Sigmoid colon (tissue), 7 donors: Measurements from ENCODE around the gene PPARD. TPM values are rescaled to one million over a fixed set of nuclear protein-coding genes. Genes with fewer than 3 reads are reported as not detected.

Experiments used
- DNase-seq: peaks from one replicate; pipeline ENCODE4 v3.0.0-alpha.2; 2019
- H3K27ac ChIP-seq, 4 donors: fragments of 200-600 bp; sonication (generic); one replicate each; pipeline ENCODE4 v1.5.1; 2016 to 2019; ENCODE audit warnings: mild to moderate bottlenecking in 1 of 4
- H3K27me3 ChIP-seq, 3 donors: fragments of 200-600 bp; sonication (generic); one replicate each; pipeline ENCODE4 v1.5.1; 2019; ENCODE audit warnings: mild to moderate bottlenecking in 1 of 3
- H3K36me3 ChIP-seq, 4 donors: fragments of 200-600 bp; sonication (generic); one replicate each; pipeline ENCODE4 v1.5.1; 2016 to 2019
- H3K4me1 ChIP-seq, 4 donors: fragments of 200-600 bp; sonication (generic); one replicate each; pipeline ENCODE4 v1.5.1; 2017 to 2019
- H3K4me3 ChIP-seq, 4 donors: fragments of 200-600 bp; sonication (generic); one replicate each; pipeline ENCODE4 v1.5.1; 2017 to 2019; ENCODE audit warnings: mild to moderate bottlenecking in 2 of 4, moderate library complexity in 1 of 4
- H3K9me3 ChIP-seq, 4 donors: fragments of 200-600 bp in 3 of 4; sonication (generic) in 3 of 4; one replicate each; pipeline versions ENCODE4 v1.5.1 to v1.6.1; 2013 to 2019
- CTCF ChIP-seq, 4 experiments: fragments of 450-650 bp in 3 of 4; fragments of 200-600 bp in 1 of 4; IDR thresholded peaks; one replicate each; pipeline ENCODE4 v1.5.1; 2016 to 2019; ENCODE audit warnings: antibody characterized with exemption in 4 of 4, mild to moderate bottlenecking in 3 of 4, moderate library complexity in 2 of 4
- EP300 ChIP-seq, 4 donors: sonication (generic); formaldehyde crosslinking; IDR thresholded peaks; one replicate each; pipeline ENCODE4 v1.6.1; 2017; ENCODE audit warnings: antibody characterized with exemption in 4 of 4
- POLR2A ChIP-seq, 2 donors: fragments of 450-650 bp; IDR thresholded peaks; one replicate each; pipeline ENCODE4 v1.6.1; 2016; ENCODE audit warnings: antibody characterized with exemption in 2 of 2, mild to moderate bottlenecking in 2 of 2, moderate library complexity in 2 of 2
- POLR2AphosphoS5 ChIP-seq, 4 donors: sonication (generic); formaldehyde crosslinking; IDR thresholded peaks; one replicate each; pipeline ENCODE4 v1.6.1; 2017; ENCODE audit warnings: antibody characterized with exemption in 4 of 4
- WGBS, 2 donors: extraction: QIAGEN DNeasy Blood & Tissue Kit; methylation state at CpG; one replicate each; pipeline ENCODE4 v1.1.7; 2013; 5-methylcytosine and 5-hydroxymethylcytosine counted together
- intact Hi-C: fragments of 100-400 bp; cut with DNase I; formaldehyde crosslinking; loops from one replicate; pipeline ENCODE4 v1.15.1; 2023
- polyA plus RNA-seq, 3 donors: library from polyadenylated mRNA; stranded (reverse); fragments of 200-250 nt; gene quantifications; one replicate each; pipeline ENCODE4 v1.2.3, GENCODE V29; 2013
- total RNA-seq, 4 donors: library from RNA; depleted of rRNA; stranded (reverse); fragments of >200 nt; gene quantifications; one replicate each; pipeline ENCODE4 v1.1.0, GENCODE V29; 2016
- donor health status: healthy with polysubstance abuse.
- donor health status: Bipolar disorder and iron deficiency.
- donor health status: healthy.

Gene PPARD
- total and polyA plus RNA-seq, 7 donors: 5.8 to 75.4 (median 16.8) TPM

GRCh38 chr6:35410131-35410530 is 67.8 kb downstream of the PPARD start:
- Histone ChIP-seq H3K27me3 (no peaks in the 10 kb centered on the region), H3K36me3 (peaks cover 0 to 31% (median 10%) of the 10 kb centered on the region in 4 donors), H3K4me1 (peaks cover 0 to 9% (median 9%) of the 10 kb centered on the region in 4 donors), H3K27ac (no peak overlapping the region), H3K4me3 (no peak overlapping the region), H3K9me3 (no peaks in the 10 kb centered on the region)
- intact Hi-C loops: no loop called here
- TF ChIP-seq POLR2A (IDR thresholded peaks at IDR 0.05): no peak
- TF ChIP-seq EP300 (IDR thresholded peaks at IDR 0.05): no peak
- TF ChIP-seq POLR2AphosphoS5 (IDR thresholded peaks at IDR 0.05): no peak
- TF ChIP-seq CTCF (IDR thresholded peaks at IDR 0.05): no peak
- WGBS, 2 donors: 65 to 66% methylated on average over 3 of the region's 3 CpGs
- no peak for DNase-seq

- peaks cover 0 to 31% (median 10%) of the 10 kb centered on the region in 4 donors for H3K36me3 ChIP-seq
- TF ChIP-seq POLR2A (IDR thresholded peaks at IDR 0.05): no peak
- TF ChIP-seq EP300 (IDR thresholded peaks at IDR 0.05): no peak
- TF ChIP-seq POLR2AphosphoS5 (IDR thresholded peaks at IDR 0.05): no peak
- TF ChIP-seq CTCF (IDR thresholded peaks at IDR 0.05): no peak
- no peak overlapping the region for H3K4me3 ChIP-seq
- H3K9me3 ChIP-seq: no peaks in the 10 kb centered on the region
- no peaks in the 10 kb centered on the region for H3K27me3 ChIP-seq
- no peak overlapping the region for H3K27ac ChIP-seq
- DNase-seq: no peak
- intact Hi-C loops: no loop called here
- 59 to 87% methylated on average over 9 of the region's 9 CpGs for WGBS, 2 donors
- peaks cover 0 to 14% (median 11%) of the 10 kb centered on the region in 4 donors for H3K4me1 ChIP-seq
Observed at GRCh38 chr6:35411066-35411465, 68.7 kb downstream of the PPARD start.

GRCh38 chr6:35412102-35412501 is 69.7 kb downstream of the PPARD start:
- H3K9me3 ChIP-seq: no peaks in the 10 kb centered on the region
- no peak for DNase-seq
- no peak for TF ChIP-seq POLR2A (IDR thresholded peaks at IDR 0.05)
- no peak for TF ChIP-seq POLR2AphosphoS5 (IDR thresholded peaks at IDR 0.05)
- TF ChIP-seq EP300 (IDR thresholded peaks at IDR 0.05): no peak
- no peak for TF ChIP-seq CTCF (IDR thresholded peaks at IDR 0.05)
- H3K36me3 ChIP-seq: peaks cover 0 to 38% (median 10%) of the 10 kb centered on the region in 4 donors
- no peak overlapping the region for H3K4me3 ChIP-seq
- no peaks in the 10 kb centered on the region for H3K27me3 ChIP-seq
- WGBS, 2 donors: 91 to 95% methylated on average over 8 of the region's 8 CpGs
- peaks cover 0 to 14% (median 11%) of the 10 kb centered on the region in 4 donors for H3K4me1 ChIP-seq
- H3K27ac ChIP-seq: no peak overlapping the region
- intact Hi-C loops: no loop called here

- no peak for DNase-seq
- Histone ChIP-seq H3K27me3 (no peaks in the 10 kb centered on the region), H3K4me1 (peaks cover 0 to 14% (median 11%) of the 10 kb centered on the region in 4 donors), H3K27ac (peak overlapping the region in 1 of 4 donors; percentile 58), H3K9me3 (no peaks in the 10 kb centered on the region), H3K36me3 (peaks cover 0 to 51% (median 10%) of the 10 kb centered on the region in 4 donors), H3K4me3 (no peak overlapping the region)
- intact Hi-C loops: loop anchor here (1.0 kb wide), 1 partner anchor 36 kb away; no protein-coding TSS in a partner anchor
- TF ChIP-seq POLR2AphosphoS5 (IDR thresholded peaks at IDR 0.05) (no peak), POLR2A (IDR thresholded peaks at IDR 0.05) (no peak), EP300 (IDR thresholded peaks at IDR 0.05) (no peak), CTCF (IDR thresholded peaks at IDR 0.05) (no peak)
- WGBS, 2 donors: 92 to 95% methylated on average over 6 of the region's 6 CpGs
Observed at GRCh38 chr6:35413911-35414310, 71.6 kb downstream of the PPARD start.
